ENCODE data around the gene PARD6A.

PARD6A gene, protein sequence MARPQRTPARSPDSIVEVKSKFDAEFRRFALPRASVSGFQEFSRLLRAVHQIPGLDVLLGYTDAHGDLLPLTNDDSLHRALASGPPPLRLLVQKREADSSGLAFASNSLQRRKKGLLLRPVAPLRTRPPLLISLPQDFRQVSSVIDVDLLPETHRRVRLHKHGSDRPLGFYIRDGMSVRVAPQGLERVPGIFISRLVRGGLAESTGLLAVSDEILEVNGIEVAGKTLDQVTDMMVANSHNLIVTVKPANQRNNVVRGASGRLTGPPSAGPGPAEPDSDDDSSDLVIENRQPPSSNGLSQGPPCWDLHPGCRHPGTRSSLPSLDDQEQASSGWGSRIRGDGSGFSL

GRCh38 chr16:67660564-67661028, at the start of gene PARD6A:
Gene PARD6A, plus strand, starts transcription at chr16:67660960. Its CDS starts 79 bp downstream, at chr16:67661039.
- DNase-seq: peak; percentile 73 to 89 (median 86)

GRCh38 chr16:67613808-67614207, 47.0 kb upstream of the PARD6A start:
- DNase-seq: no peak

- no peak for DNase-seq
Observed at GRCh38 chr16:67628216-67628615, 32.5 kb upstream of the PARD6A start.

DNA sequence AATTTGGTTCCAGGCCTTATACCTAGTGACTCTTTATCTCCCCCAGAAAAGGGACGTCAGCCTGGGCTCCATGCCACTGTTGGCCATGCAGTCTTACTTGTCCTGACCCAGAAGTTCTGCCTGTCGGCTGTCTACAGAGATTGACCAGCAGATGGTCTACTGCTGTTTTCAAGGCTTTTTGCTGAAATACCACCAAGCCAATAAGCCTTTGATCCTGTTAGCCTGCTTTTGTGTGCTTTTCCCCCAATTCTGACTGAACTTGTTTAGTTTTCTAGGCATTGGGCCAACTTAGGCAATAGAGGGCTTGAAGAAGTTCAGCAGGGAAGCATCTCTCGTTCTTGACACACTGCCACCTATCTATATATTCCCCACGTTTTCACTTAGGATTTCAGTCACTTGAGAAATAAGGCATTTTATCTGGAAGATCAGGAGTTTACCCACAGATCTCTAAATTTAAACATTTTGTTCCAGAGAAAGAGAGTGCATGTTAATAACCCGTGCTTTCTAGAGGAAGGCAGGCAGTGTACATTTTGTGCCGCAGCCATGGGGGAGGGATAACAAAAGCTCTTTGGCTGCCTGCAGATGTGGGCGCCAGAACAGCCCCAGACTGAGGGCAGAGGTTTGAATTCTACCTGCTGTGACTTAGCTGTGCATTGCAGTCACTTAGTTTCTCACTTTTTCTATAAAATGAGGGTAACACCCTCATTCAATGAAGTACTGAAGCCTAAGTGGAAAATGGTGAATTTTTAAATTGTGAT, 28.2 kb upstream of the PARD6A start:
- no peak for DNase-seq

GRCh38 chr16:67636713-67637112, 24.0 kb upstream of the PARD6A start:
- no peak for DNase-seq

GRCh38 chr16:67637625-67638024, 23.1 kb upstream of the PARD6A start:
- no peak for DNase-seq

DNA sequence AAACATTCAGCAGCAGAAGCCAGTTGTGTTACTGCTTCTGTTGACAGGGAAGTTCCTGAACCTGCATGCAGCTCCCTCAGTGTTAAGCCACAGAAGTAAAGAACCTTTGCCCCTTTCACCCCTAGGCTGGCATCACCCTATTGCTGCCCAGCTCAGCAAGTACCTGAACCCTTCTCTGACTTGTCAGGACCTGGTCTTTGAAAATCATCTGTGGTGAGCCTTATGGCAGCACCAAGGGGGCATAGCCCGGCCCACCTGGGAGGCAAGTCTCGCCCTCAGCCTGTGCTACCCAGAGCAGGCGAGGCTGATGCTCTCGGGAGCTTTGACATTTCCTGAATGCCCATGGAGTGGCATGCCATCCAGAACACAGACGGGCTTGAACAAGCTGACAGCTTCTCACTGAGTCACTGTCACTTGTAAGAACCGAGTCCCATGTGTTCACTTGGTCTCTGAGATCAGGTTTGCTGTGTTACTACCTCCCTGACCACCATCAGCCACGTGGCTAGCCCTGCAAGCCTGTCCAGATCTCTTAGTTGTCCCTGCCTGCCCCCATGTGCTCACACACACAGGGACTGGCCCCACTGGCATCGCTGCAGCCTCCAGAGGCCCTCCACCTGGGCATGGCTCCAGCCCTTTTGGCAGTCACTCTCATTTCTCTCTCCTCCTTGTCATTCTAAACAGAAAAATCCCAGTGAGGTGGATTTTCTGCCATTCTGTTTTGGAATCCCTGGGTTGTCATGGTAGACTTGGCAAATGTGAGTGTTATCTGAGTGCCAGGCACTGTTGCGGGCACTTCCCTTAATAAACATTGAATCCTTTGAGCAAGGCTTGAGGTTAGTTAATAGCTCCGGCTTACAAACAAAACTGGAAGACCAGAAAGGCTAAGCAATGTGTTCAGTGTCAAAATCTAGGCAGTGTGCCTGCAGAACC, 18.7 kb upstream of the PARD6A start:
- no peak for DNase-seq

DNA sequence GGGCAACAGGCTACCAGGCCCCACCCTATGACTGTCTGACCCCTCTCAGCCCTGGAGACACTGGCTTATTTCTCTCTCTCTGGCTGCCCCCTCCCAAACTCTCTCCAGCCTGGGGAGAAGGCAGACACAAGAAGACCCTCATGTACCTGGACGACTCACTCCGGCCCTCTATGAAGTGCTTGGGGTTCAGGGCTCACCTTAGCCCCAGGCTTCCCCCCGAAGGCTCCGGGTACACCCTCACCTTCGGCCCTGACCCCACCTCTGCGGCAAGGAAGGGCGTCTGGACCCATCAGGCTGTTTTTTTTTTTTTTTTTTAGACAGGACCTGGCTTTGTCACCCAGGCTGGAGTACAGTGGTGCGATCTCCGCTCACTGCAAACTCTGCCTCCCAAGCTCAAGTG, 16.7 kb upstream of the PARD6A start:
- no peak for DNase-seq

GRCh38 chr16:67645397-67646121, 15.2 kb upstream of the PARD6A start:
- no peak for DNase-seq

- no peak for DNase-seq
Observed at GRCh38 chr16:67647111-67647651, 13.6 kb upstream of the PARD6A start.

GRCh38 chr16:67647681-67648080, 13.1 kb upstream of the PARD6A start:
- no peak for DNase-seq

GRCh38 chr16:67648088-67648763, 12.5 kb upstream of the PARD6A start:
- no peak for DNase-seq

GRCh38 chr16:67648764-67649407, 11.9 kb upstream of the PARD6A start:
- no peak for DNase-seq

DNA sequence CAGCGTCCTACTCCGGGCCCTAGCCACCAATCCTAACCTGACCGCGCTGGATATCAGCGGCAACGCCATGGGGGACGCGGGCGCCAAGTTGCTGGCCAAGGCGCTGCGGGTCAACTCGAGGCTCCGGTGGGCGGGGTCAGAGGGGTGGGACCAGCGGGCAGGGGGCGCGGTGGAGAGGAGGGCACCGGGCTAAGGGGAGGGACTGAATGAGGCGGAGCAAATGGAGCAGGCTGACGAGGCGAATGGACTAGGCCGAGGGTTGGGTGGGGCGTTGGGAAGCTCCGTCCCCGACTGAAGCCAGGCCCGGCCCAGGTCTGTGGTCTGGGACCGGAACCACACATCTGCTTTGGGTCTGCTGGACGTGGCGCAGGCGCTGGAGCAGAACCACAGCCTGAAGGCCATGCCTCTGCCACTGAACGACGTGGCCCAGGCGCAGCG, 11.2 kb upstream of the PARD6A start:
- DNase-seq: no peak

DNA sequence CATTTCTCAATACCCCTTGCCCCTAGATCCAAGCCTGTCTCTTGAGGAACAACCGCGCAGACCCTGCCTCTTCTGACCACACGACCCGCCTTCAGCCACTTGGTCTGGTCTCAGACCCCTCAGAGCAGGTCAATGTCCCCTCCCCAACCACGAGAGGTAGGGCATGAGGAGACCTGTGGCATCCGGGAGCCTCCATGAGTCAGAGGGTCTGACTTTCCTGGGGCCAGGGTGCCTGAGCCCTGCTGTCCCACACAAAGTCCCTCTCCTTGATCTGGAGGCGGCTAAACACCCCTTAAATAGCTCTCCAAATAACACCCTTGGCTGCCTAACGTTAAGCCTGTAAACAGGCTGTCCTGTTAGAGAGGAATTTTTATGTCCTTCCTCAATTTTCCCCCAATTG, 10.7 kb upstream of the PARD6A start:
- no peak for DNase-seq

GRCh38 chr16:67651039-67651438, 9.7 kb upstream of the PARD6A start:
- DNase-seq: no peak

DNA sequence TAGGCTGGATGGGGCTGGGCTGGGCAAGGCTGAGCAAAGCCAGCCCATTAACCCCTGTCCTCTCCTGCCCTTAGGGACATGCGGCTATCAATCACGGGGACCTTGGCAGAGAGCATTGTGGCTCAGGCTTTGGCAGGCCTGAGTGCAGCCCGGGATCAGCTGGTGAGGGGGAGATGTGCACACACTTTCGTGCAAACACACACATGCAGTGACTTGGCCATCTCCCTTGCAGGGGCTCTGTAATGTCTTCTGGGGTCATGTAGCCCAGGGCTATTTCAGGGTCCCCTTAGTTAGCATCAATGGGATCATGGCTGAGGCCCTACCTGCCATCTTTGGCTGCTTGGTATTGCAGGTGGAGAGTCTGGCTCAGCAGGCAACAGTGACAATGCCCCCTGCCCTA, 8.9 kb upstream of the PARD6A start:
- DNase-seq: no peak

DNA sequence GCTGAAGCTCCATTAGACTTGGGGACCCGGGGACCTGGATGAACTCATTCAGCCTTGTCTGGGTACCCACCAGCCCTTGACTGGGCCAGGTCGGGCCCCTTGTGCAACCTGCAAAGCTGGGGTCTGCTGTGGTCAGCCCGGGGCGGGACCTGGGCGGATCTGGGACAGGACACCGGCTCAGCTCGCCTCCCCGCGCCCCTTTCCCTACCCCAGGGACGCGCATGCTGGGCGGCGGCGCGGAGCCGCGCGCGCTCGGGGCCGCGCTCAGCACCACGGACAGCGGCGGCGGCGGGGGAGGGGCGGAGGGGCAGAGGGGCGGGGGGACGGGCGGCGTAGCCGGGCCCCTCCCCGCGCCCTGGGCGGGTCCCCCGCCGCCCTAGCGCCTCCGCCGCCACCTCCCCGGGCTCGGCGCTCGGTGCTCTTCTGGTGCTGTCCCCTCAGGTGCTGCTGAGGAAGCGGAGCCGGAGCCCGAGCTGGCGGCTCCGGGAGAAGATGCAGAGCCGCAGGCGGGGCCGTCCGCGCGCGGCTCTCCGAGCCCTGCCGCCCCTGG, 8.1 kb upstream of the PARD6A start:
- no peak for DNase-seq

GRCh38 chr16:67653128-67653788, 7.5 kb upstream of the PARD6A start:
- no peak for DNase-seq

DNA sequence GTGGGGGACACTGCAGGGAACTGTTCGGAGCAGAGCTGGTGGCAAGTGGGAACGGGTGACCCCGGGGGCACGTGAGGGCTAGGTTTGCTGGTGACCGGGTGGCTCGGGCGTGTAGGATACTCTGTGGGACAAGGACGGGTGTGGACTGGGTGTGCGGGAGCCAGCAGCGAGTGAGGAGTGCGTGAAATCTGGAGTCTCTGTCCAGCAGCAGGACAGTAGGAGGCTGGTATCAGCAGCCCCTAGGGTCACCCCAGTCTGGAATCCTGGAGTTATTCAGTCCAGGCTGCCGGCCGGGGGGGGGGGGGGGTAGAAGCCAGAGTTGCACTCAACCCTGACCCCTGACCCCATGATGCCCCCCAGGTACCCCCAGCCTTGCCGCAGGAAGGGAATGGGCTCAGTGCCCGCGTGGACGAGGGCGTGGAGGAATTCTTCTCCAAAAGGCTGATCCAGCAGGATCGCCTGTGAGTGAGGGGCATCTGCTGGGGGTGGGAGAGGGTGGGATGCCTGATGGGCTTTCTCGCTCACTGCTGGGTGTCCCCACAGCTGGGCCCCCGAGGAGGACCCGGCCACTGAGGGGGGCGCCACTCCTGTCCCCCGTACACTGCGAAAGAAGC, 6.9 kb upstream of the PARD6A start:
- DNase-seq: no peak

Data from activated CD4-positive, CD25-positive, alpha-beta regulatory T cell (primary cell).